ENCODE measurements around the gene STX1A. TPM values are rescaled to one million over a fixed set of nuclear protein-coding genes. Genes with fewer than 3 reads are reported as not detected.

Gene STX1A
- total and polyA plus RNA-seq, 2 of the 4 experiments (the other 2 are of a cell fraction) = 9.3 to 22.0 TPM

GRCh38 chr7:73708961-73709549 is 10.4 kb downstream of the STX1A start:
- POLR2A ChIA-PET (ENCODE audit: unreplicated experiment) = no interaction called here
- H2AFZ ChIP-seq (replicated peaks; ENCODE audit: low read length, poor library complexity) = no peak overlapping the region
- H3K4me1 ChIP-seq (ENCODE audit: control insufficient read depth, insufficient read depth, low read length) = peaks cover 7% of the 10 kb centered on the region
- H4K5ac ChIP-seq (ENCODE audit: low read depth, low read length) = no peak overlapping the region
- DNase-seq (no peak), ATAC-seq (ENCODE audit: low read depth) (no peak)
- WGBS, 2 experiments (ENCODE audit: extremely low coverage in 2 of 2, insufficient read length in 1 of 2) = 97% methylated on average over 9 of the region's 16 CpGs; no CpG with 5 or more reads in 1 of the 2 experiments
- H3K23ac ChIP-seq (ENCODE audit: low read depth, low read length) = no peak overlapping the region
- H3K79me1 ChIP-seq (ENCODE audit: low read depth in 1 of 2, low read length in 2 of 2) = peaks cover 25 to 81% of the 10 kb centered on the region in 2 experiments
- H3K14ac ChIP-seq (replicated peaks; ENCODE audit: low read depth, low read length) = no peak overlapping the region
- in situ Hi-C loops (cut with MboI; ENCODE audit: low sequenced_read_pairs) = no loop called here
- no peak overlapping the region for H3K4ac ChIP-seq (ENCODE audit: low read depth, low read length)
- H4K8ac ChIP-seq (ENCODE audit: low read depth in 2 of 2, low read length in 2 of 2) = no peak overlapping the region
- H2AK5ac ChIP-seq (ENCODE audit: low read depth, low read length) = no peak overlapping the region
- no peak overlapping the region for H4K91ac ChIP-seq (ENCODE audit: insufficient read depth, low read depth, low read length)
- H3K56ac ChIP-seq (ENCODE audit: extremely low read depth, insufficient read depth, low read length) = no peak overlapping the region
- no peak overlapping the region for H3K18ac ChIP-seq (ENCODE audit: low read depth, low read length)
- no peak overlapping the region for H3K9ac ChIP-seq (ENCODE audit: low read depth, low read length)
- H3K4me2 ChIP-seq (ENCODE audit: low read depth, low read length) = no peak overlapping the region
- H3K36me3 ChIP-seq (ENCODE audit: control insufficient read depth, insufficient read depth, low read length) = peaks cover 15% of the 10 kb centered on the region
- no peak overlapping the region for H2BK20ac ChIP-seq (ENCODE audit: low read depth, low read length)
- no peaks in the 10 kb centered on the region for H3K27me3 ChIP-seq (ENCODE audit: control insufficient read depth, insufficient read depth, low read length)
- H3K27ac ChIP-seq (ENCODE audit: insufficient read depth, low read length) = no peak overlapping the region
- no peak overlapping the region for H2BK15ac ChIP-seq (ENCODE audit: low read depth, low read length)
- TF ChIP-seq ELK1 (IDR thresholded peaks at IDR 0.05; ENCODE audit: borderline replicate concordance, low read depth, low read length) = no peak
- H3K9me1 ChIP-seq (ENCODE audit: insufficient read depth, low read length) = peaks cover 13% of the 10 kb centered on the region
- H2AK9ac ChIP-seq (replicated peaks; ENCODE audit: low read depth, low read length, poor library complexity) = no peak overlapping the region
- intact Hi-C loops (cut with micrococcal nuclease) = no loop called here
- H3K9me3 ChIP-seq (ENCODE audit: control insufficient read depth, insufficient read depth, low read length) = no peaks in the 10 kb centered on the region
- H2BK120ac ChIP-seq (ENCODE audit: low read depth, low read length) = no peak overlapping the region
- no peak overlapping the region for H2BK5ac ChIP-seq (ENCODE audit: low read depth, low read length, poor library complexity, severe bottlenecking)
- BruUV-seq (replicated peaks) = no TSS peak
- H3K4me3 ChIP-seq (ENCODE audit: insufficient read depth, low read depth, low read length) = no peak overlapping the region
- H4K20me1 ChIP-seq (ENCODE audit: insufficient read depth, low read length) = peaks cover 85% of the 10 kb centered on the region
- dilution Hi-C loops (cut with HindIII; ENCODE audit: low sequenced_read_pairs, unreplicated experiment) = no loop called here
- CTCF ChIA-PET = no interaction called here
